Measurements from ENCODE around the gene FMNL2.

DNA sequence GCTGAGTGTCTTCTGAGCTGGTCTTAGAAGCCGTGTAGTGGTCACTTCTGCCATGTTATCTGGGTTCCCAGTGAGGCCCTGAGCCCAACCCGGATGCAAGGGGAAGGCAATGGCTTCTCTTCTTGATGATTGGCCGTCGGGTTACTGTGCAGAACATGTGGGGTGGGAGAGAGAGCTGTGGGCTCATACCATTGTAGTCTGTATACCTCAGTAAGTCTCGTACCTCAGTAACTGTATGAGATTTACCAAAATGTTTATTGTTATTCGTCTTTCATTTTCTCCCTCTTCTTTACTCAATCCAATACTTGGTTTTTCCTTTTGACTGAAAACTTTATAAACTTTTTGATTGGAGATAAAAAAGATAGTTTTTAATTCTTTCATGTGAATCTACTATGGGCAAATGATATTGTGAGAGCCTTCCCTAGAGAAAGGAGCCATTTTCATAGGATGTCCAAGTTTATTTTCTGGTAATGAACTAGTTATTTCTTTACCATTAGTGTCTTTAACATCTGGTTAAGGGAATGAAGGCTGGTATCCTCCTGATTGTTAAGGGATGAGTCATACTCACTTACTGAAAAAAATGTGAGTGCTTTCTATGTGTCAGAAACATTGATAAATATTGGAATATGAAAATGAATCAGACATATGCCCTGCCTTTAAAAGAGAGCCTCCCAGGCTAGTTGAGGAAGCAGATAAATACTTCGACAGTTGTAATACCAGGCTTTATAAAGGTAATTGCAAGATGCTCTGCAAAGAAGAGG lies 252.4 kb downstream of the FMNL2 start:
- TF ChIP-seq, protein P1, sequence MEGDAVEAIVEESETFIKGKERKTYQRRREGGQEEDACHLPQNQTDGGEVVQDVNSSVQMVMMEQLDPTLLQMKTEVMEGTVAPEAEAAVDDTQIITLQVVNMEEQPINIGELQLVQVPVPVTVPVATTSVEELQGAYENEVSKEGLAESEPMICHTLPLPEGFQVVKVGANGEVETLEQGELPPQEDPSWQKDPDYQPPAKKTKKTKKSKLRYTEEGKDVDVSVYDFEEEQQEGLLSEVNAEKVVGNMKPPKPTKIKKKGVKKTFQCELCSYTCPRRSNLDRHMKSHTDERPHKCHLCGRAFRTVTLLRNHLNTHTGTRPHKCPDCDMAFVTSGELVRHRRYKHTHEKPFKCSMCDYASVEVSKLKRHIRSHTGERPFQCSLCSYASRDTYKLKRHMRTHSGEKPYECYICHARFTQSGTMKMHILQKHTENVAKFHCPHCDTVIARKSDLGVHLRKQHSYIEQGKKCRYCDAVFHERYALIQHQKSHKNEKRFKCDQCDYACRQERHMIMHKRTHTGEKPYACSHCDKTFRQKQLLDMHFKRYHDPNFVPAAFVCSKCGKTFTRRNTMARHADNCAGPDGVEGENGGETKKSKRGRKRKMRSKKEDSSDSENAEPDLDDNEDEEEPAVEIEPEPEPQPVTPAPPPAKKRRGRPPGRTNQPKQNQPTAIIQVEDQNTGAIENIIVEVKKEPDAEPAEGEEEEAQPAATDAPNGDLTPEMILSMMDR (IDR thresholded peaks at IDR 0.05; ENCODE audit: insufficient read depth, low read depth, low read length) = no peak
- no peak for TF ChIP-seq EZH2 (IDR thresholded peaks at IDR 0.05; ENCODE audit: insufficient read depth, low read length)

Measured in astrocyte (in vitro differentiated cells and primary cell).